ENCODE results near the gene GPC5.
A peak's percentile ranks its signal among the peaks of the same experiment; 100 is the strongest.
"Not testable (repeated sequence)": the region's sequence is repeated elsewhere in the genome, so short reads cannot be mapped to it uniquely, and the experiment has no call there.

The GPC5 gene

DNA sequence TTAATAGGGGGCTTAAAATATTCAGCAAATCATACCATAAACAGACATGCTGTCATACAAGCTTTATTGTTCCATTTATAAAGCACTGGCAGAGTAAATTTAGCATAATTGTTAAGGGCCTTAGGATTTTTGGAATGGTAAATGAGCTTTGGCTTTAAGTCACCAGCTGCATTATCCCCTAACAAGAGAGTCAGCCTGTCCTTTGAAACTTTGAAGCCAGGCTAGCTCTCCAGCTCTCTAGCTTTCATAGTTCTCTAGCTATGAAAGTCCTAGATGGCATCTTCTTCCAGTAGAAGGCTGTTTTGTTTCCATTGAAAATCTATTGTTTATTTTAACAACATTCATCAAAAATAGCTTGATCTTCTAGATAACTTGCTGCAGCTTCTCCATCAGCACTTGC lies 1407.3 kb downstream of the GPC5 start:
- DNase-seq: no peak

DNA sequence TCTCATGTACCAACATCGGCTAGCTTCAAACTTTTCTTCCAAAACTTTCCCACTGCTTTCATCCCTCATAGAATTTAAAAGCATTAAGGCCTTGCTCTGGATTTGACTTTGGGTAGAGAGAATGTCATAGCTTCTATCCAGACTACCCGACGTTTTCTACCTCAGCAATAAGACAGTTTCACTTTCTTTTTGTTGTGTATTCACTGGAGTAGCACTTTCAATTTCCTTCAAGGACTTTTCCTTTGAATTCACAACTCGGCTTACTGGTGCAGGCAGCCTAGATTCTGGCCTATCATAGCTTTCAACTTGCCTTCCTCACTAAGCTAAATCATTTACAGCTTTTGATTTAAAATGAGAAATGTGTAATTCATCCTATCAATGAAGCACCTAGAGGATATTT lies 1407.8 kb downstream of the GPC5 start:
- DNase-seq: peak in 1 of 5 experiments; percentile 36

DNA sequence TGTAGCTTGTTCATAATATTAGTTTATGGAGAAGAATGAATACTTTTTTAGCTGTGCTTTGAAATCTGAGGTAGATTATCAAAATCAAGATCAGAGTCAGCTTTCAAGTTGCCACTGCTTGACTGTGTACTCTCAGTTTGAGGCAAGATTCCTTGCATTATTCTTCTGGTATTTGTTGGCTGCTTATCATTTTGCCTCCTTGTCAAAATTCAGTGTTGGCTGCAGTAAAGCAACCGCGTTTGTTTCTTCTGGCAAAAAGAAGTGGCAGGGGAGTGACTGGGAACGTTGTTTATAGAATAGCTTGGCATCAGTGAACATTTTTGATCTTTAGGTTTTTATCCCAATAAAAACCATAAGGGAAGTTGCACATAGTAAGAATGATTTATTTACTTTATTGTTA lies 1408.9 kb downstream of the GPC5 start:
- no peak for DNase-seq

DNA sequence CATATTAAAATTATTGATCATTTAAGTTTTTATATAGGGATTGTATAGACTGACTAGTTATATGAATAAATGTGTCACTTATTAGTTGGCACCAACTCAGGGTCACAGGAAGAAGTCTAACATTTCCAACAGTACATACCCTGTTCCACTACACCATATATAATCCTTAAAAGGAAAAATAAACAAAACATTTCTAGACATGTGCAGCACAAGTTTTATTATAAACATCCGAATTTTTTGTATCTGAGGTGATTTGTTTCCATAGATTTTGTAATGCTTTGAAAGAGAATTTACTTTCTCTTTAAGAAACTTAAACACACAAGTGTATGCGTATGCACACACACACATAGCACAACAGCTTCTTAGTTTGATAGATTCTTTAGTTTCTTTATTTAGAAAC lies 1409.5 kb downstream of the GPC5 start:
- no peak for DNase-seq

DNA sequence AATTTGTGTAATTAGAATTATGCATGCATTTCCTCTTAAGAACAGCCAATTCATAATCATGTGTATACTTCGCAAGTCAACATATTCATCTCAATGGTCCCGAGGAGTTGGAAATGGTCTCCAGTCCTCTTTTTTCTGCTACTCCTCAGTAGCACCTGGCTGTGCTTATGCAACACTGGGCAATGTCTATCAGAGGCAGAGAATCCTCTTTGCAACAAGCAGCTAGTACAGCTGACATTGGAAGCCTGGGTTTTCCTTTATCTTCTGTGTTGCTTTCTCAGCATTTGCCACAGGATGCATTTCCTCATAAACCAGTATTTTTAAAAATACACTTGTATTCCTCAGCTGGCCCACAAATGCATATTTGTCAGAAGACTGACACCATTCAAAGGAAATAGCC lies 1422.9 kb downstream of the GPC5 start:
- DNase-seq: no peak

DNA sequence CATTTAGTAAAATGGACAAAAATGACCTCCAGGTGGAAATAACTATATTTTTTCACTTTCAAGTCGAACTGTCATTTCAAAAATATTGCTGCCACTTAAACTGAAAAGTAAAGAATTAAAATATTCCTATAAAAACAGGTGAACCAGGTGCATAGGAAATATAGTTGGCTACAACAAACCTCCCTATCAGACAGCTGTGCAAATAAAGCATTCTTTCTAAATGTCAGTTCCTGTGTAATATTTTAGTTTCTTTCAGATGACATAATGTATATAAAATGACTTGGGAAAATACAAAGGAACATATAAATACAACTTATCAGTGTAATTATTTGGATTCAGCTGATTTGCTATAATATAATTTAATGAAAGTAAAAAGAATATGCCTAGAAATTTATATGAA lies 1424.6 kb downstream of the GPC5 start:
- DNase-seq: no peak

DNA sequence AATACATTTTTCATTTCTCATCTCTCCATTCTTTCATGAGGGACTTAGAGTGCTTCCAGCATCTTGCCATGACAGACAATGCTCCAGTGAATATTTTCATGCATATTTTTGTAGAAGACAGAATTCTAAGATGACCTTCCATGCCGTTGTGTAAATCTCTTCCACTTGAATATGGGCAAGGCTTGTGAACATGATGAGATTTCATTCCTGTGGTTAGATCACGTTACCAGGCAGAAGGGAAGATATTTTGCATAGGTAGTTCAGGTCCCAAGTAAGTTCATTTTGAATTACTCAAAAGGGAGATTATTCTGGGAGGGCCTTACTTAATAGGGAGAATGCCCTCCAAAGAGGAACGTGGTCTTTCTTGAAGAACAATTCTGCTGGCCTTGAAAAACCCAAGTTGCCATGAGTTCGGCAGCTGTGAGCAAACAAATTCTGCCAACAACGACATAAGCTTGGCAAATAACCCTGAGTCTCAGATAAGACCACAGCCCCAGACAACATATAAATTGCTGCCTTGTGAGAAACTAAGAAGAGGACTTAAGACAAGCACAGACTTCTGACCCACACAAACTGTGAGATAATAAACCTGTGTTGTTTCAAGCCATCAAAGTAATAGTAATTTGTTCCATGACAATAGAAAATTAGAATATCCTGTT lies 1427.6 kb downstream of the GPC5 start:
- DNase-seq: no peak

DNA sequence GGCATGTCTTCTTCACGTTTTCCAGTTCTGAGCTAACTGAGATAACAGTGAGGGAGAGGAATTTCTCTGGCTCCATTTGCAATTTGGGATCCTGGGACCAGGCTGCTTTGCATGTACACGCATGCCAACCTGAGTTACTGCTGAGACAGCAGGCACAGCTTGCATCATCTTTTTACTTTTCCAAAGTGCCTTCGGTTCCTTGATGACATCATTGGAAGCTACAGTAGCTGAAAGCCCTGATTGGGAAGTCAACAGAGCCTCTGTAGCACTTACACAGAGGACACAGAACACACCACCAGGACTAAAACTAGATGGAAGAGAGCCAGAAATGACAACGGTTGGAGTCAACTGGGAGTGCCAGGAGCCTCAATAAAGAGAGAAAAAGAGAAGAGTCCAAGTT lies 1429.1 kb downstream of the GPC5 start:
- DNase-seq: no peak

DNA sequence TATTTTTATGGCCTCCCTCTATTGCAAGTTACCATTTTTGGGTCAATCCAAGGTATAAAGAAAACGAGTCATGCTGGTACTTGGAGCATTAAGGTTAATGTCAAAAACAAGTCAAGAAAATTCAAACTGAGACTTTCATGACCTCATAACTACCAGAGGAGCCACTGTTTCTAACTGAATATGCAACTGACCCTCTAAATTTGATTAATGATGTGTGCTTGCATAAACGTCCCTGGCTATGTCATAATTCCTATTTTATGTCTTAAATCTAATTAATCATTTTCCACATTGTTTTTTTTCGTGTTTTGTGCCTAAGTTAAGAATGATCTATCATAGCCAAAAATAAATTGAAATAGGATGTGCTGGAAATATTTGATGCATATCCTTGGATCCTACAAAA lies 1431.5 kb downstream of the GPC5 start:
- no peak for DNase-seq

DNA sequence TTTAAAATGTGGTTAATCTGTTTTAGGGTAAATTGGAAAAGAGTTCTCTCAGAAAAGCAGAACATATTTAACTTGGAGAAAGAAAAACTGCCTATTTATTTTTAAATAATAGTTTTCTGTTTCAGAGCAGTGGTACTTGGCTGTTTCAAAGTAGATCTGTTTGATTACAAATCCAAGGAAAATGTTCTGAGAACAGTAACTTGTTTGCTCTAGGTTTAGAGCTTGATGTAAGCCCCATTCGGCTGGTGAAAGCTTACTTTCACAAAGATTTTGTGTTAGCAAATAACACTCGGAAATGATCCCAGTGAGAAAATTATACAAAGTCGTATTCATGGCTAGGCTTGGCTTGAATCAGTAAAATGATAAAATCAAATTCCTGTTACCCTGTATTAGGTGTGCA lies 1432.4 kb downstream of the GPC5 start:
- DNase-seq: no peak

DNA sequence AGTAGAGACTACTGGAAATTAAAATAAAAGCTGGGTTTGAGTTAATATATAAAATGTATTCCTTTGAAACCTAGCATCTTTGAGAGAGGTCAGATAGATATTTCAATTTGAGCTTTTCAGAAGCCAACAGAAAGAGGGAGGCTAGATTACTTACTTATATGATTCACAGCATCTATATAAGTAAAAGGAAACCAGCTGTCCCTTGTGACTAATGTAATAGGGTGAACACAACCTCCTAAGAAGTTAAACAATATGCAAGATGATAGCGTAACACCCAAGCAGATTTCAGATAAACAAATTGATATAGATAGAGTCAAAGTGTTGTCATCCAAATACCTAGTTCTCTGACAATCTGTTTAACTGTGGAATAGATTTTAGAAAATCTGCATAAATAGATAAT lies 1434.7 kb downstream of the GPC5 start:
- no peak for DNase-seq

DNA sequence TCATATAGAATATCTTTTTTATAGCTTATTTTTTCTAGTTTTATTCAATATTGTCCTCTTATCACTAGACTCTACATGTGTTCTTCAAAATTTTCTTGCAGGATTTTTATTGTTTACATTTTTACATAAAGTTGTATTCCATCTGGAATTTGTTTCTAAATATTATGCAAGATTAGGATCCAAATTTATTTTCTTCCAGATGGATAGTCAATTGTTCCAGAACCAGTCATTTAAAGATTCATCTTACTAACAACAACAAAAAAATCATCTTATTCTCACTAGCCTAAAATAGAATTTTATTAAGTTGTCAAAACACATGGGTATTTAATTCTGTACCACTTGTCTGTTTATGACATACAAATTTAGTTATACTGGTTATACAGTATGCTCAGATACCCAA lies 1437.8 kb downstream of the GPC5 start:
- no peak for DNase-seq

DNA sequence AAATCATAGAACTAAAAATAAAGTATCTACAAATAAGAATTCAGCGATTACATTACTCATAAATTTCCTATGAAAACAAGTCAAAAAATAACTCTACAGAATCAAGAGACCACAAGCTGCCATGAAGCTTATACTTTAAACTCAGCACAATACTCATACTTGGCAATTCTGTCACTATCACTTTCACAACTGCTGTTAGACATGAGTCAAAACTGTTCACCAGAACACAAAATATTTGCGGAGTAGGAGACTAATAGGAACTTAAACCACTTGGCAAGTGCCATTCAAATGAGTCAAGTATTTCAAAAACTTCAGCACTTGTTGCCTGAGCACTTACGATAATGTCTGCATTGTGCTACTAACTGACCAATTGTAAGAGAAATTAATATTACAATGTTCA lies 1440.4 kb downstream of the GPC5 start:
- DNase-seq: peak in 1 of 5 experiments; percentile 23

DNA sequence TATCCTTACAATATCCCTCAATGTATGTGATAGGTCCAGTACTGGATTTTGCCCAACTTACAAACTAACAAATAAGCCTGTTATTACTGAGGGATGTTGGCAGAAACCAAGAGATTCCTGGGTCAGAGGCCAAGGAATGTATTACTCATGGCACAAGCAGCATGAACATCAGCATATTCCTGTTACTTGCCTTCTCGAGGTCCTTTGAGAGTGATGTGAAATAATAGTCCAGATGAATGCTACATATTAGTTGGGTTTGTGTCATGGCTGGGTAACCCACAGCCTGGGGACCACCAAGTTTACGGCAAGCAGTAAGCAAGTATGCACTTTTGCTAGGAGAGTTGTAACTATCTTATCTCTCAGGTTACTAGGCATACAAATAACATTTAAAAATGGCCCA lies 1443.7 kb downstream of the GPC5 start:
- no peak for DNase-seq

DNA sequence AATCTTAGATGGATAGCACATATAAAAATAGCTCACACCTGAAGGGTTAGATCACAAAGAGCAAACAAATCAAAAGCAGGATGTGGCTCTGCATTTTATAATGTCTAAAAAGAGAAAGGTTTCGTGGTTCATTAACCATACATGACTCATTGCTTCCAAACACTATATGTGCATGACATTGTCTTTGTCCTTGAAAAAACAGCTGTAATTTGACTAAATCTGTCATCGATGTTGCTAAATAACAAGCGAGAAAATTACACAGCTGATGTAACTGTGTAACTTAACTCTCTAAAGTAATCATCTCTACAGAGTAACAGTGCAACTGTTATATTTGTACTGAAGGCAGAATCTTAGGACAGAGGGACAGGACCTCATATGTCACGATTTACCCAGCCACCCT lies 1445.1 kb downstream of the GPC5 start:
- peak in 1 of 5 experiments; percentile 15 for DNase-seq

DNA sequence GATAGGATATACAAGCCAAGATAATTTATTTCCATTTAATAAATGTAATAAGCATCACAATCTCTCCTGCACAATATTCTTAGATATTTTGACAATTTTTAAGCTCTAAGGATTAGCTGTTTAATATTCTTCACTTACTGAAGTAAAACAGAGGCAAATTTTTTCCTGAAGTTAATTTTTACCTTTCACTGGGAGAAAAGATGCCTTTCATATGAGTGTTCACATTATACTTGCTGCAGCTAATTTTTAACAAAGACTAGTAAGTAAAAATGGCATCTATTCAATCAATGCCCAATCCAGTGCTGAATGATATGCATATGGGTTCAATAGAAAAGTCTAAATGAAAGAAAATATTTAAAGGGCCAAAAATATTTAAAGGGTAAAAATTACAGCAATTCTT lies 1451.0 kb downstream of the GPC5 start:
- no peak for DNase-seq

DNA sequence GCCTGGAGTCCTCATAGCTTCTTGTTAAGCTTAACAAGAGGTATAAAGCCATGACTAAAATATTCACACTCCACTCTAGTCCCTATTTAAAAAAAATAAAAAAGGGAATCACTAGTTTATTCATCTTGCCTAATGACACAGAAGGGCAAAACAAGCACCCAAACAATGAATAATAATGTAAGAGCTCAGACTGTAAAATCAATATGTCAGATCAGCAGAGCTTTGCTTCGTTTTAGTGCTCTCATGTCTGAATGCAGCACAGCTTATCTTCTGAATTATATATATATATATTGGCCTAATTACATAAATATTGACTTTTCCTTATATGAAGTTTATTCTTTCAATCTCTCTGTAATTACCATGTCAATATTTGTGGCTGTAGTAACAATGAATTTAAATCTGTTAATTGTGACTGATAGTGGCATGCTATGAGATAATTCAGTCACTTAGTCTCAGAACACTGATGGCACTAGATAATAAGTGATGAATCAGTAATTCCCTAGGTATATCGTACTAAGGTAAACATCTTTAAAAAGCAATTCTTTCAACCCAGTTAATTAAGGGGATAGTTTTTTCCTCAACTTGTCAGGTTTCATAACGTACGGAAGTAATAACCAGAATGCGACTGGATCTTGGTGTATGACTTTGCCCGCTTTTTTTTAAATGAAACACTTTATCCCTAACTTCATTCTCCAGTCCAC lies 1466.3 kb downstream of the GPC5 start:
- DNase-seq: no peak

DNA sequence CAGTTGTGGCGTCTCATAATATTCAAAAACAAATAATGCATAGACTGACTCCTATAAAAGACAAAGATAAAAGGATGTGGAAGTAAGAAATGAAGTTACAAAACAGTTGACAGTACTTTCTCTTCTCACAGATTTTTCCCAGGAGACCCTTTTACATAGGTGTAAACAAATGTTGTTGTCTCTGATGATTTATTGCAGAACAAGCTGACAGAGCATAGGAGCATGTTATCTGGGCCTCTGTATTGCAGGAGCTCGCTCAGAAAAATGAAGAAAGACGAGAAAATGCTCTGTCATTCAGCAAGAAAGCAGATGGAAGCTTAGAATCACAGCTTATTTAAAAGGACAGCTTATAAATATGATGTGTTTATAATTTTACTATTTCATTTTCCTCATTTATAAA lies 1474.6 kb downstream of the GPC5 start:
- DNase-seq: no peak

DNA sequence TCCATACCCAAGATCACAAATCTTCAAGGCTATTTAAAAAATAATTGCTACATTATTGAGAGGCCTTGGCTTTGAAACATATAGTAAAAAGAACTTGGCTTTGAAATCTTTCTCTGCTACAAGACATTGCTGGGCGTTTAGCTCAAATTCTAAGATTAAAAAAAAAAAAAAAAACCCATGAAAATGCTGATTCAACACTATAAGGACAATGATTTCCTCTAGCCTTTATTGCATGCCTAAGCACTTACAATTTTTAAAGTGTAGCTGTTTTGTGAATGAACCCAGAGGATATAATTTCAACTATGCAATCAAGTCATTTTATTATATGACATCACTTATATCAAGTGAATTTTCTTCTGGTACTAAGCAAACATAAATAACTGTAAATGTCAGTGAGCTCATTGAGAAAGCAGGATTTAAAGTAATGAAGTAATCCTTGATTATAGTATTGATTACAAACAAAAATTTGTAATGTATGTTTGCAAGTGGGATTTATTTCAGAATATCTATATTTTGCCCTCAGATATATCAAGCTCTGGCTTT lies 1488.2 kb downstream of the GPC5 start:
- no peak for DNase-seq

DNA sequence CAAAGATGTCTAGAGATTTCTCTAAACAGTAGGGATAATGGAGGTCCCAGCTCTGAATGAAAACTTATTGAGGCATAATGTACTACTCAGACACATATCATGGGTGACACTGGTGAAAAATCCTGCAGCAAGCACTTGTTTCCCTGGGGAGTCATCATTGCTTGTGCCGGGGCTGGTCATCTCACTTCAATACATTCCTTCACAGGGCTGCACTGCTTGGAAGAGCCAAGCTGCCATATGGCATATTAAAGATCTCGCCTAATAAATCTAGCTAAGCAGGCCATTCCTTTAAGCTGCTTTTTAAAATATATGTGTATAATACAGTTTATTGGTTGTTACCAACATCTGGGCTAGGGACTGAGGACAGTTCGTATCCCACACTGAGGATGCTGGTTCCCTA lies 1496.0 kb downstream of the GPC5 start:
- no peak for DNase-seq

DNA sequence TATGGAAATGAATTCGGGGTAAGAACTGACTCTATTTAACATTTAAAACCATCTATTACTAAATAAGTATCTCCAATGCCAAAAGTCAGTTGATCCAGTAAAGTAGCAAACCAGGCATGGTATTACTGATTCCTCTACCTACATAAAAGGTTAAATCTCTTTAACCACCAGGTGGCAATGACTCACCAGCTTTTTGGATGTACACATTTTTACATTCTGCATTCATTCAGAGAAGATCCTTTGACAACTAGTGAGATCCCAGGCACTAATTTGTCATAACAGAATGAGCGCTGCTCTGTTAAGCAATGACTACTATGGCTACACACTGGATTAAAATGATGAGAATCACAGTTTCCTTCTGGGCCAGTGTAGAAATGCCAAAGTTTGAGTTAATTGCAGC lies 1498.4 kb downstream of the GPC5 start:
- no peak for DNase-seq

DNA sequence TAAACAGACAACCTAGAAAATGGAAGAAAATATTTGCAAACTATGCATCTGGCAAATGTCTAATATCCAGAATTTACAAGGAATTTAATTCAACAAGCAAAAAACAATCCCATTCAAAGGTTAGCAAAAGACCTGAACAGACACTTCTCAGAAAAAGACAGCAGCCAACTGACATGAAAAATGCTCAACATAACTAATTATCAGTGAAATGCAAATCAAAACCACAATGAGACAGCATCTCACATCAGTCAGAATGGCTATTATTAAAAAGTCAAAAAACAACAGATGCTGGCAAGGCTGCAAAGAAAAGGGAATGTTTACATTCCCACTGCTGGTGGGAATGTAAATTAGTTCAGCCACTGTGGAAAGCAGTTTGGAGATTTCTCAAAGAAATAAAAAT lies 1500.5 kb downstream of the GPC5 start:
- not testable (repeated sequence) for DNase-seq

DNA sequence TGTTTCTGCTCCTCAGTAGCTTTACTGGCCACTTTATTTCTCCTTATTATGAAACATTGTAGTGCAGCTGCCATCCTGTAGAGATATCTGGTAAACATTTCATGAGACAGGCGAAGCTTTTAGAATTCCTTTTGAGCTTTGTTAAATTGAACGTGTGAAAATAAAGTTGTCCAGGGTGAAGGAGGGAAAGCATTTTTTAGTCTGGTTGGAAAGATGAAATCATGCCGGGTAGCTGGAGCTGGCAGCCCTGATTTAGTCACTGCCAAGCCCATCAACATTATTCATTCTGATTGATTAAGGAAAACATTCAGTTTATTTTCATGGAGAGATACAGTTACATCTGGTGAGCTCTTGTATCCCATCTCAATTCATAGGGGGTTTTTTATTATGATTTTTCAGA lies 1502.0 kb downstream of the GPC5 start:
- DNase-seq: no peak

DNA sequence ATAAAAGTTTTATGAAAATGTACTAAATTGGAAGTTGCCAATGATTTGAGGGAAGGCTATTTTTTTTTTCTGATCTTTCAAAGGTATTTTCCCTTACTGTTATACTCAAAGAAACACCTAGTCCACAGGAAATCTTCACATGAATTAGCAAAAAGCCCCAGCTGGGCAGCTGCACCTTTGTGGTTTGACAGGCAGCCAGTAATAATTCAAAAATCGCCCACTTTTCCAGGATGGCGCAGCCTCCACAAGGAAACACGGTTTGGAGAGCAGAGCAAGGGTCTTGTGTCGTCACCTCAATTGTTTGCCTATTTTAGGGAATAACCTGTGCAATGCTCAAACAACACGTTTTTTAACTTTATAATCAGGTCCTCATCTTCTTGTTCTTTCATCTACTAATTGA lies 1503.3 kb downstream of the GPC5 start:
- DNase-seq: no peak

DNA sequence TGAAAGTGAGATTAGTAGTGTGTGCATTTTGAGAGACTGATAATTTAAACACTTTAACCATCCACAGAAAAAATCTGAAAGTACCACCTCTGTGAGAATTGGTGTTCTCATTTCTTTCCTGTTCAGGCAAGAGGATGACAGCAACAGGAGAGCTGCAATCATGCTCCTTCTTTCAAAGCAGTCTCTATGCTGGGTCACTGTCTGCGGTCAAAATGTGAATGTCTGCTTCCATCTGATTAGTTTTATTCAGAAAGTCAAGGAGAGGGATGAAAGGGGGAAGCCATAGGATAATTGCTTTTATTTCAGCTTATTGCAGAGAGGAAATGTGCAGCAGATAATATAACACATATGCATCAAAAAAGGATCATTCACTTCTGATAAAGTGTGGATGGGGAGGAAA lies 1514.2 kb downstream of the GPC5 start:
- no peak for DNase-seq
